ENCODE measurements around the gene NKX2-1. TPM values are rescaled to one million over a fixed set of nuclear protein-coding genes. Genes with fewer than 3 reads are reported as not detected.
A peak's percentile ranks its signal among the peaks of the same experiment; 100 is the strongest.

Gene NKX2-1
- total RNA-seq, 1 experiment from 2014 or later = not detected

- H3K27me3 Mint-ChIP-seq (ENCODE audit: low read depth) = peaks cover 96% of the 10 kb centered on the region
- H3K4me2 ChIP-seq (ENCODE audit: insufficient read depth, insufficient read length, low read length) = no peak overlapping the region
- no peak overlapping the region for H3K4ac ChIP-seq (ENCODE audit: low read depth, low read length)
- H3K4me3 Mint-ChIP-seq = peak overlapping the region in 1 of 2 experiments; percentile 8; a peak in 1 of 5 replicates
- no peak overlapping the region for H2AK5ac ChIP-seq (ENCODE audit: insufficient read length, low read length)
- no peaks in the 10 kb centered on the region for H4K20me1 ChIP-seq (ENCODE audit: control insufficient read depth, insufficient read depth, insufficient read length)
- no peak for TF ChIP-seq CTCF (conservative IDR thresholded peaks at IDR 0.05)
- H2BK20ac ChIP-seq (ENCODE audit: low read depth, low read length, poor library complexity, severe bottlenecking) = no peak overlapping the region
- H4K5ac ChIP-seq (ENCODE audit: insufficient read length, low read depth, low read length) = no peak overlapping the region
- H2AFZ ChIP-seq (ENCODE audit: low read length) = no peak overlapping the region
- H3K14ac ChIP-seq (ENCODE audit: insufficient read depth, low read length) = no peak overlapping the region
- no peak overlapping the region for H3T11ph ChIP-seq (ENCODE audit: low read length)
- H3K79me1 ChIP-seq (ENCODE audit: insufficient read depth, low read depth, low read length, poor library complexity, severe bottlenecking) = no peaks in the 10 kb centered on the region
- no peaks in the 10 kb centered on the region for H3K79me2 ChIP-seq (ENCODE audit: insufficient read depth, low read length)
- H3K4me1 ChIP-seq (ENCODE audit: insufficient read depth, low read length) = no peaks in the 10 kb centered on the region
- no peak overlapping the region for H3K9ac ChIP-seq (ENCODE audit: extremely low read depth, insufficient read length, low read length)
- H3K9me3 Mint-ChIP-seq = peaks cover 2 to 16% of the 10 kb centered on the region in 2 experiments; a peak in 3 of 5 replicates
- H3K9me3 ChIP-seq (ENCODE audit: control insufficient read depth, low read depth, low read length) = no peaks in the 10 kb centered on the region
- no peak overlapping the region for H2BK15ac ChIP-seq (ENCODE audit: low read depth, low read length)
- no peak overlapping the region for H3K27ac Mint-ChIP-seq
- WGBS (ENCODE audit: extremely low coverage, insufficient read length, low lambda C conversion rate) = no CpG with 5 or more reads among the region's 9 CpGs
- H3K27ac ChIP-seq (ENCODE audit: insufficient read length, low read depth, low read length) = no peak overlapping the region
- H2BK5ac ChIP-seq (ENCODE audit: insufficient read length, low read length) = no peak overlapping the region
- peaks cover 92% of the 10 kb centered on the region for H3K27me3 ChIP-seq (ENCODE audit: insufficient read depth, low read length)
- H3K23me2 ChIP-seq (ENCODE audit: insufficient read length, low read depth, low read length, poor library complexity, severe bottlenecking) = no peaks in the 10 kb centered on the region
- H2BK12ac ChIP-seq (ENCODE audit: insufficient read length, low read depth, low read length) = no peak overlapping the region
- peaks cover 20 to 56% of the 10 kb centered on the region in 2 experiments for H3K4me1 Mint-ChIP-seq
- no peak overlapping the region for H3K23ac ChIP-seq (ENCODE audit: insufficient read length, low read depth, low read length)
- no peak overlapping the region for H4K91ac ChIP-seq (ENCODE audit: insufficient read length, low read depth, low read length)
- no peak overlapping the region for H3K18ac ChIP-seq (ENCODE audit: insufficient read length, low read depth, low read length)
- no peak overlapping the region for H2BK120ac ChIP-seq (ENCODE audit: low read depth, low read length, poor library complexity, severe bottlenecking)
- H3K36me3 Mint-ChIP-seq (ENCODE audit: insufficient read depth in 1 of 3, low read depth in 3 of 3) = no peaks in the 10 kb centered on the region; a peak in 2 of 7 replicates
- DNase-seq = no peak
- H3K56ac ChIP-seq (ENCODE audit: insufficient read length, low read depth, low read length) = no peak overlapping the region
- no peak overlapping the region for H4K8ac ChIP-seq (replicated peaks; ENCODE audit: insufficient read length, low read depth, low read length)
Observed at GRCh38 chr14:36512585-36513003, 7.4 kb downstream of the NKX2-1 start.
